Measurements from ENCODE around the gene KDM2A. TPM values are rescaled to one million over a fixed set of nuclear protein-coding genes. Genes with fewer than 3 reads are reported as not detected.

KDM2A gene
- total RNA-seq, 1 experiment from 2014 or later = 50.4 TPM

GRCh38 chr11:67269401-67270255 is 150.6 kb downstream of the KDM2A start:
- H3K79me2 ChIP-seq (ENCODE audit: insufficient read depth, low read length) = peaks cover 81% of the 10 kb centered on the region
- RAD21 ChIA-PET (ENCODE audit: low non-redundant PET in 1 of 2, low total read pairs in 2 of 2, uncharacterized antibody in 2 of 2, unreplicated experiment in 2 of 2) = no interaction called here
- H3K9me3 ChIP-seq (ENCODE audit: control insufficient read depth in 1 of 2, insufficient read depth in 1 of 2, low read depth in 1 of 2, low read length in 2 of 2) = no peaks in the 10 kb centered on the region
- H3K27me3 ChIP-seq (ENCODE audit: insufficient read depth, low read length) = no peaks in the 10 kb centered on the region
- H3K4me1 ChIP-seq (ENCODE audit: control insufficient read depth in 1 of 2, insufficient read depth in 2 of 2, low read length in 2 of 2) = peaks cover 8 to 18% of the 10 kb centered on the region in 2 experiments; a peak in 3 of 4 replicates
- TF ChIP-seq CBX3 (IDR thresholded peaks at IDR 0.05; ENCODE audit: low read depth) = no peak
- TF ChIP-seq ELF1 (IDR thresholded peaks at IDR 0.05; ENCODE audit: borderline replicate concordance, low read depth) = no peak
- TF ChIP-seq SIN3A (IDR thresholded peaks at IDR 0.05; ENCODE audit: low read depth) = no peak
- TF ChIP-seq CEBPB (IDR thresholded peaks at IDR 0.05; ENCODE audit: low read depth) = no peak
- TF ChIP-seq POLR2AphosphoS5 (IDR thresholded peaks at IDR 0.05; ENCODE audit: low read depth, low read length) = no peak
- TF ChIP-seq POLR2A (IDR thresholded peaks at IDR 0.05; ENCODE audit: borderline replicate concordance, extremely low read depth, insufficient read depth, insufficient read length) = no peak
- no peak for TF ChIP-seq SRF (IDR thresholded peaks at IDR 0.05; ENCODE audit: low read depth)
- H3K4me2 ChIP-seq (ENCODE audit: low read length) = no peak overlapping the region
- H3K9me2 ChIP-seq (ENCODE audit: insufficient read depth) = no peaks in the 10 kb centered on the region
- H4K20me1 ChIP-seq (ENCODE audit: insufficient read depth) = no peaks in the 10 kb centered on the region
- ATAC-seq (no peak), DNase-seq (ENCODE audit: low read depth, low spot score) (no peak)
- POLR2A ChIA-PET = no interaction called here
- CTCF ChIA-PET = interaction anchor here (1.2 kb wide), 1 partner anchor 8 kb away, joined by 3 read pairs; no protein-coding TSS in a partner anchor
- intact Hi-C loops (cut with micrococcal nuclease) = no loop called here
- H3K9ac ChIP-seq (ENCODE audit: low read length) = no peak overlapping the region
- H3K27ac ChIP-seq (ENCODE audit: low read depth, low read length) = no peak overlapping the region
- no peak overlapping the region for H2AFZ ChIP-seq (ENCODE audit: low read depth, low read length, poor library complexity, severe bottlenecking)
- H3K36me3 ChIP-seq (ENCODE audit: control insufficient read depth in 1 of 2, insufficient read depth in 2 of 2, low read length in 2 of 2) = peaks cover 2 to 15% of the 10 kb centered on the region in 2 experiments; a peak in 1 of 4 replicates
- no peak overlapping the region for H3K4me3 ChIP-seq (replicated peaks in 1 of 2; ENCODE audit: low read depth in 1 of 2, low read length in 2 of 2)
- BruUV-seq (replicated peaks) = no TSS peak

GRCh38 chr11:67270256-67271204 is 151.5 kb downstream of the KDM2A start:
- Histone ChIP-seq H3K9me2 (ENCODE audit: insufficient read depth) (no peaks in the 10 kb centered on the region), H3K36me3 (ENCODE audit: control insufficient read depth in 1 of 2, insufficient read depth in 2 of 2, low read length in 2 of 2) (peaks cover 2 to 15% of the 10 kb centered on the region in 2 experiments; a peak in 1 of 4 replicates), H3K27me3 (ENCODE audit: insufficient read depth, low read length) (no peaks in the 10 kb centered on the region), H3K4me3 (replicated peaks in 1 of 2; ENCODE audit: low read depth in 1 of 2, low read length in 2 of 2) (no peak overlapping the region), H2AFZ (ENCODE audit: low read depth, low read length, poor library complexity, severe bottlenecking) (no peak overlapping the region), H3K4me1 (ENCODE audit: control insufficient read depth in 1 of 2, insufficient read depth in 2 of 2, low read length in 2 of 2) (peaks cover 8 to 18% of the 10 kb centered on the region in 2 experiments; a peak in 3 of 4 replicates), H3K27ac (ENCODE audit: low read depth, low read length) (no peak overlapping the region), H3K9ac (ENCODE audit: low read length) (no peak overlapping the region), H3K79me2 (ENCODE audit: insufficient read depth, low read length) (peaks cover 90% of the 10 kb centered on the region), H4K20me1 (ENCODE audit: insufficient read depth) (no peaks in the 10 kb centered on the region), H3K9me3 (ENCODE audit: control insufficient read depth in 1 of 2, insufficient read depth in 1 of 2, low read depth in 1 of 2, low read length in 2 of 2) (no peaks in the 10 kb centered on the region), H3K4me2 (ENCODE audit: low read length) (no peak overlapping the region)
- ATAC-seq (no peak), DNase-seq (ENCODE audit: low read depth, low spot score) (no peak)
- intact Hi-C loops (cut with micrococcal nuclease) = no loop called here
- BruUV-seq (replicated peaks) = no TSS peak
- ChIA-PET RAD21 (ENCODE audit: low non-redundant PET in 1 of 2, low total read pairs in 2 of 2, uncharacterized antibody in 2 of 2, unreplicated experiment in 2 of 2) (no interaction called here), CTCF (interaction anchor here (1.2 to 1.7 kb wide), 2 partner anchors 9 kb away, joined by 3 to 6 read pairs; no protein-coding TSS in a partner anchor), POLR2A (interaction anchor here (0.8 kb wide), 1 partner anchor 31 kb away, joined by 3 read pairs; no protein-coding TSS in a partner anchor)
- TF ChIP-seq REST (IDR thresholded peaks at IDR 0.05; ENCODE audit: low read depth) (no peak), YY1 (IDR thresholded peaks at IDR 0.05; ENCODE audit: extremely low read depth, insufficient replicate concordance, low read depth, low read length) (no peak), EZH2phosphoT487 (IDR thresholded peaks at IDR 0.05; ENCODE audit: borderline replicate concordance) (no peak), MAX (IDR thresholded peaks at IDR 0.05) (no peak), ZFX (IDR thresholded peaks at IDR 0.05) (no peak)

Data from HCT116 (cell line).